NT2/D1 (cell line): Measurements from ENCODE around the gene RNASEH2C.
"Not testable (repeated sequence)": the region's sequence is repeated elsewhere in the genome, so short reads cannot be mapped to it uniquely, and the experiment has no call there.

Experiments used
- DNase-seq: peaks from one replicate; pipeline ENCODE4 v3.0.0-alpha.2; 2011; ENCODE audit warnings: low read depth, low spot score
- H3K27me3 ChIP-seq: 2 replicates; pipeline ENCODE4 v1.6.0; 2011; ENCODE audit warnings: mild to moderate bottlenecking; ENCODE audit not compliant: insufficient read length, insufficient read depth
- H3K36me3 ChIP-seq: 2 replicates; pipeline ENCODE4 v1.6.1; 2011; ENCODE audit warnings: mild to moderate bottlenecking, low read length, mixed read lengths; ENCODE audit not compliant: insufficient read depth, insufficient read length
- H3K4me1 ChIP-seq: 2 replicates; pipeline ENCODE4 v1.5.1; 2011; ENCODE audit not compliant: insufficient read depth, insufficient read length
- H3K4me3 ChIP-seq: 2 replicates; pipeline ENCODE4 v1.5.1; 2011; ENCODE audit warnings: low read depth; ENCODE audit not compliant: insufficient read length
- H3K9ac ChIP-seq: 2 replicates; pipeline ENCODE4 v1.6.0; 2011; ENCODE audit warnings: low read depth; ENCODE audit not compliant: insufficient read length
- H3K9me3 ChIP-seq: 2 replicates; pipeline ENCODE4 v1.5.1; 2011; ENCODE audit warnings: mild to moderate bottlenecking, low read length; ENCODE audit not compliant: insufficient read depth
- SUZ12 ChIP-seq: IDR thresholded peaks from 2 replicates; pipeline ENCODE4 v1.6.1; 2011; ENCODE audit not compliant: insufficient read length, insufficient read depth; ENCODE audit errors: extremely low read depth
- YY1 ChIP-seq: IDR thresholded peaks from 2 replicates; pipeline ENCODE4 v1.6.1; 2011; ENCODE audit not compliant: insufficient read length, insufficient read depth
- ZNF274 ChIP-seq: IDR thresholded peaks from 2 replicates; pipeline ENCODE4 v1.6.1; 2011; ENCODE audit warnings: mild to moderate bottlenecking, low read depth, low read length

RNASEH2C gene

GRCh38 chr11:65709661-65710060 is 10.9 kb downstream of the RNASEH2C start:
- TF ChIP-seq YY1 (no peak), SUZ12 (no peak), ZNF274 (no peak)
- Histone ChIP-seq H3K27me3 (peaks cover 11% of the 10 kb centered on the region), H3K9ac (no peak overlapping the region), H3K4me3 (no peak overlapping the region), H3K36me3 (peaks cover 21% of the 10 kb centered on the region), H3K4me1 (peaks cover 5% of the 10 kb centered on the region), H3K9me3 (0 out of 2 replicates have a peak, but pooled peaks cover 9% of the 10 kb centered on the region)
- no peak for DNase-seq

GRCh38 chr11:65708451-65708850 is 12.1 kb downstream of the RNASEH2C start:
- Histone ChIP-seq H3K27me3 (peaks cover 11% of the 10 kb centered on the region), H3K9ac (no peak overlapping the region), H3K9me3 (0 out of 2 replicates have a peak, but pooled peaks cover 9% of the 10 kb centered on the region), H3K4me1 (peaks cover 5% of the 10 kb centered on the region), H3K36me3 (peaks cover 9% of the 10 kb centered on the region), H3K4me3 (no peak overlapping the region)
- no peak for DNase-seq
- TF ChIP-seq ZNF274: no peak
- no peak for TF ChIP-seq SUZ12
- TF ChIP-seq YY1: no peak

- H3K4me3 ChIP-seq, DNase-seq, H3K9ac ChIP-seq, H3K9me3 ChIP-seq, H3K36me3 ChIP-seq, H3K4me1 ChIP-seq: not testable (repeated sequence)
- peaks cover 11% of the 10 kb centered on the region for H3K27me3 ChIP-seq
These were observed 13.6 kb downstream of the RNASEH2C start for GRCh38 chr11:65707002-65707401.

- peaks cover 11% of the 10 kb centered on the region for H3K27me3 ChIP-seq
- not testable (repeated sequence) for DNase-seq, H3K4me1 ChIP-seq, H3K9me3 ChIP-seq, H3K36me3 ChIP-seq, H3K9ac ChIP-seq, H3K4me3 ChIP-seq
These were observed 14.3 kb downstream of the RNASEH2C start for GRCh38 chr11:65706303-65706763.

GRCh38 chr11:65703846-65704245 is 16.8 kb downstream of the RNASEH2C start:
- H3K9me3 ChIP-seq: peaks cover 17% of the 10 kb centered on the region
- no peak overlapping the region for H3K4me3 ChIP-seq
- TF ChIP-seq ZNF274 (no peak), SUZ12 (no peak)
- no peaks in the 10 kb centered on the region for H3K36me3 ChIP-seq
- H3K4me1 ChIP-seq: no peaks in the 10 kb centered on the region
- no peak for DNase-seq
- no peak overlapping the region for H3K9ac ChIP-seq
- peaks cover 11% of the 10 kb centered on the region for H3K27me3 ChIP-seq

- TF ChIP-seq SUZ12 (no peak), YY1 (no peak), ZNF274 (no peak)
- Histone ChIP-seq H3K9me3 (peaks cover 8% of the 10 kb centered on the region), H3K4me3 (no peak overlapping the region), H3K4me1 (no peaks in the 10 kb centered on the region), H3K9ac (no peak overlapping the region), H3K27me3 (no peaks in the 10 kb centered on the region), H3K36me3 (no peaks in the 10 kb centered on the region)
- no peak for DNase-seq
These were observed 18.9 kb downstream of the RNASEH2C start for GRCh38 chr11:65701686-65702085.

GRCh38 chr11:65700399-65700798 is 20.2 kb downstream of the RNASEH2C start:
- no peaks in the 10 kb centered on the region for H3K27me3 ChIP-seq
- H3K36me3 ChIP-seq: no peaks in the 10 kb centered on the region
- no peak overlapping the region for H3K9ac ChIP-seq
- H3K9me3 ChIP-seq: peaks cover 8% of the 10 kb centered on the region
- H3K4me3 ChIP-seq: no peak overlapping the region
- no peaks in the 10 kb centered on the region for H3K4me1 ChIP-seq
- TF ChIP-seq SUZ12 (no peak), YY1 (no peak), ZNF274 (no peak)
- no peak for DNase-seq

GRCh38 chr11:65699306-65699705 is 21.3 kb downstream of the RNASEH2C start:
- H3K36me3 ChIP-seq: no peaks in the 10 kb centered on the region
- no peak overlapping the region for H3K4me3 ChIP-seq
- TF ChIP-seq ZNF274 (no peak), SUZ12 (no peak), YY1 (no peak)
- H3K9ac ChIP-seq: no peak overlapping the region
- H3K9me3 ChIP-seq: peaks cover 8% of the 10 kb centered on the region
- no peaks in the 10 kb centered on the region for H3K27me3 ChIP-seq
- no peaks in the 10 kb centered on the region for H3K4me1 ChIP-seq
- no peak for DNase-seq
